Measurements from ENCODE around the gene C3orf22.

The C3orf22 gene

GRCh38 chr3:126516152-126516935 lies 42.4 kb downstream of the C3orf22 start:
- H3K4me3 ChIP-seq (ENCODE audit: low read depth, low read length) = no peak overlapping the region
- TF ChIP-seq CTCF (conservative IDR thresholded peaks at IDR 0.05; ENCODE audit: low read depth, low read length) = no peak
- DNase-seq (ENCODE audit: low read depth) = no peak

GRCh38 chr3:126515066-126515706 lies 43.5 kb downstream of the C3orf22 start:
- TF ChIP-seq CTCF (conservative IDR thresholded peaks at IDR 0.05; ENCODE audit: low read depth, low read length) = no peak
- no peak for DNase-seq (ENCODE audit: low read depth)
- H3K4me3 ChIP-seq (ENCODE audit: low read depth, low read length) = no peak overlapping the region

GRCh38 chr3:126514161-126514560 lies 44.6 kb downstream of the C3orf22 start:
- DNase-seq (ENCODE audit: low read depth) = no peak
- no peak for TF ChIP-seq CTCF (conservative IDR thresholded peaks at IDR 0.05; ENCODE audit: low read depth, low read length)
- no peak overlapping the region for H3K4me3 ChIP-seq (ENCODE audit: low read depth, low read length)

DNA sequence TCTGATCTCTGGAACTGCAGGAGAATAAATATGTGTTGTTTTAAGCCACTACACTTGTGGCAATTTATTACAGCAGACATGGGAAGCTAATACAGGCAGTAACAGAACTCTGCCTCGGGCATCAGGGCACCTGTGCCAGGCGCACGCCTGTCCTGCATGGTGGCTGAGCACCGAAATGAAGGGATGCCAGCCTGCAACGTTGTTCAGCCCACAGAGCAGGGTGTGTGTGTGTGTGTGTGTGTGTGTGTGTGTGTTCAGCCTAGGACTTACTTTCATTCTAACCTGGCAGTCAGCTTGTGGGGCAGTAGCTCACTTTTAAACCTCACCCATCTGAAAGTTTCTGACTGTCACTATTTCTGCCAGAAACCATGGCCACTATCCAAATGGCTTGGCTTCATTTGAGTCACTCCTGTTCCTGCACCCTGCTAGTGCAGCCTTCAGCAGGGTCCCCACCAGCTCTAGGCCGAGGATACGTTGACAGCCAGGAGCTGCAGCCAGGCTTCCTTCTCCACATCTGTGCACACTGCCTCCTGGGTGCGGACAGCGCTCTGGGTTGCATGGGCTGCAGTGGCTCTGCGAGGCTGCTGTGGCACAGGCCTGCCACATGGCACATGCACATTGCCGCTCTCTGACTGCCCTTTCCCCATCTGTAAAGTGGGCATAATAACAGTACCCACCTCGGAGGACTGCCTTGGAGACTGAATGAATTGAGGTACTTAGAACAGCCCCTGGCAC lies 45.6 kb downstream of the C3orf22 start:
- no peak for TF ChIP-seq CTCF (conservative IDR thresholded peaks at IDR 0.05; ENCODE audit: low read depth, low read length)
- no peak overlapping the region for H3K4me3 ChIP-seq (ENCODE audit: low read depth, low read length)
- DNase-seq (ENCODE audit: low read depth) = no peak

GRCh38 chr3:126512026-126512425 lies 46.7 kb downstream of the C3orf22 start:
- H3K4me3 ChIP-seq (ENCODE audit: low read depth, low read length) = no peak overlapping the region
- DNase-seq (ENCODE audit: low read depth) = no peak
- no peak for TF ChIP-seq CTCF (conservative IDR thresholded peaks at IDR 0.05; ENCODE audit: low read depth, low read length)

GRCh38 chr3:126511291-126511690 lies 47.4 kb downstream of the C3orf22 start:
- TF ChIP-seq CTCF (conservative IDR thresholded peaks at IDR 0.05; ENCODE audit: low read depth, low read length) = no peak
- DNase-seq (ENCODE audit: low read depth) = no peak
- H3K4me3 ChIP-seq (ENCODE audit: low read depth, low read length) = no peak overlapping the region

Measured in choroid plexus epithelial cell (primary cell).